HCT116 (cell line): Measurements from ENCODE around the gene VLDLR. TPM values are rescaled to one million over a fixed set of nuclear protein-coding genes. Genes with fewer than 3 reads are reported as not detected.

Experiments
- ATAC-seq: fragments of 200-7000 bp; cut with Tn5 transposase; 2 replicates; pipeline ENCODE4 v1.9.1; 2020; ENCODE audit warnings: mild to moderate bottlenecking, moderate library complexity
- BruUV-seq: library from RNA; stranded (reverse); fragments of 400-500 nt; replicated peaks from 2 replicates; lab custom pipeline; 2021; lab: Mats Ljungman, UMichigan
- CTCF ChIA-PET: fragments of 300-600 bp; sonication (Branson Sonifier 250); formaldehyde crosslinking; loops from one replicate; lab custom pipeline; 2021; ENCODE audit warnings: antibody characterized with exemption; lab: Charles Lee
- POLR2A ChIA-PET: fragments of 300-600, 350-600 bp; sonication (Branson Sonifier 250); formaldehyde crosslinking; loops from one replicate; lab custom pipeline; 2021; ENCODE audit warnings: antibody characterized with exemption; lab: Charles Lee
- RAD21 ChIA-PET, 2 experiments: fragments of 300-600 bp; sonication (Branson Sonifier 250); formaldehyde crosslinking; loops; one replicate each; lab custom pipeline; 2023; ENCODE audit warnings: low total read pairs in 2 of 2; ENCODE audit not compliant: uncharacterized antibody in 2 of 2, unreplicated experiment in 2 of 2, low non-redundant PET in 1 of 2; lab: Charles Lee
- DNase-seq: peaks from one replicate; pipeline ENCODE4 v3.0.0-alpha.2; 2010; ENCODE audit warnings: low read depth, low spot score
- H2AFZ ChIP-seq: fragments of 200-600 bp; shearing (Covaris generic), sonication (generic); 2 replicates; pipeline ENCODE4 v1.6.1; 2017; ENCODE audit warnings: low read depth, mixed run types, mixed read lengths, antibody characterized with exemption, low read length; ENCODE audit not compliant: poor library complexity, severe bottlenecking
- H3K27ac ChIP-seq: 2 replicates; pipeline ENCODE4 v1.5.1; 2012; ENCODE audit warnings: low read depth, low read length
- H3K27me3 ChIP-seq: fragments of 200-600 bp; sonication (generic); 2 replicates; pipeline ENCODE4 v1.6.1; 2016; ENCODE audit warnings: mixed run types, low read length, mixed read lengths; ENCODE audit not compliant: insufficient read depth
- H3K36me3 ChIP-seq, 2 experiments: fragments of 200-500 bp in 1 of 2; fragments of 200-600 bp in 1 of 2; sonication (Bioruptor generic) in 1 of 2; sonication (generic) in 1 of 2; 2 replicates each; pipeline versions ENCODE4 v1.5.1 to v1.6.1; 2014 to 2016; ENCODE audit warnings: low read length in 2 of 2, inconsistent platforms in 1 of 2, mixed read lengths in 1 of 2, mixed run types in 1 of 2; ENCODE audit not compliant: insufficient read depth in 2 of 2, control insufficient read depth in 1 of 2
- H3K4me1 ChIP-seq, 2 experiments: fragments of 200-600 bp in 1 of 2; sonication (generic) in 1 of 2; 2 replicates each; pipeline versions ENCODE4 v1.5.1 to v1.6.1; 2012 to 2017; ENCODE audit warnings: low read length in 2 of 2, inconsistent platforms in 1 of 2, mild to moderate bottlenecking in 1 of 2, mixed read lengths in 1 of 2, mixed run types in 1 of 2, moderate library complexity in 1 of 2; ENCODE audit not compliant: insufficient read depth in 2 of 2, control insufficient read depth in 1 of 2
- H3K4me2 ChIP-seq: fragments of 200-600 bp; sonication (generic); 2 replicates; pipeline ENCODE4 v1.6.1; 2017; ENCODE audit warnings: mixed run types, low read length, mixed read lengths
- H3K4me3 ChIP-seq, 2 experiments: fragments of 200-600 bp in 1 of 2; sonication (generic) in 1 of 2; replicated peaks in 1 of 2; 2 replicates each; pipeline ENCODE4 v1.5.1; 2011 to 2016; ENCODE audit warnings: low read length in 2 of 2, control low read depth in 1 of 2, low read depth in 1 of 2, mild to moderate bottlenecking in 1 of 2, mixed read lengths in 1 of 2, mixed run types in 1 of 2
- H3K79me2 ChIP-seq: fragments of 200-600 bp; sonication (generic); 2 replicates; pipeline ENCODE4 v1.6.1; 2017; ENCODE audit warnings: mild to moderate bottlenecking, mixed run types, low read length, moderate library complexity, mixed read lengths; ENCODE audit not compliant: insufficient read depth
- H3K9ac ChIP-seq: fragments of 200-600 bp; sonication (generic); 2 replicates; pipeline ENCODE4 v1.6.1; 2016; ENCODE audit warnings: low read length, mixed read lengths
- H3K9me2 ChIP-seq: fragments of 200-600 bp; sonication (generic), shearing (Covaris generic); 2 replicates; pipeline ENCODE4 v1.6.1; 2017; ENCODE audit warnings: mixed run types, mild to moderate bottlenecking, moderate library complexity; ENCODE audit not compliant: insufficient read depth
- H3K9me3 ChIP-seq, 2 experiments: fragments of 200-500 bp in 1 of 2; fragments of 200-600 bp in 1 of 2; sonication (Bioruptor generic) in 1 of 2; sonication (generic) in 1 of 2; 2 replicates each; pipeline ENCODE4 v1.6.1; 2014 to 2017; ENCODE audit warnings: low read length in 2 of 2, mixed read lengths in 2 of 2, inconsistent platforms in 1 of 2, low read depth in 1 of 2, mild to moderate bottlenecking in 1 of 2, mixed run types in 1 of 2, moderate library complexity in 1 of 2; ENCODE audit not compliant: control insufficient read depth in 1 of 2, insufficient read depth in 1 of 2
- H4K20me1 ChIP-seq: fragments of 200-600 bp; sonication (generic), shearing (Covaris generic); 2 replicates; pipeline ENCODE4 v1.6.1; 2017; ENCODE audit warnings: mixed run types, mild to moderate bottlenecking, moderate library complexity; ENCODE audit not compliant: insufficient read depth
- CBX3 ChIP-seq: IDR thresholded peaks from 2 replicates; pipeline ENCODE4 v1.6.1; 2012; ENCODE audit warnings: low read depth
- CEBPB ChIP-seq: IDR thresholded peaks from 2 replicates; pipeline ENCODE4 v1.6.1; 2012; ENCODE audit warnings: low read depth
- EGR1 ChIP-seq: IDR thresholded peaks from 2 replicates; pipeline ENCODE4 v1.6.1; 2012; ENCODE audit warnings: low read depth
- ELF1 ChIP-seq: IDR thresholded peaks from 2 replicates; pipeline ENCODE4 v1.6.1; 2012; ENCODE audit warnings: low read depth, borderline replicate concordance
- FOSL1 ChIP-seq: IDR thresholded peaks from 2 replicates; pipeline ENCODE4 v1.6.1; 2012; ENCODE audit warnings: low read depth
- JUND ChIP-seq: IDR thresholded peaks from 2 replicates; pipeline ENCODE4 v1.6.1; 2012
- POLR2A ChIP-seq: IDR thresholded peaks from 2 replicates; pipeline ENCODE4 v1.7.0; 2011; ENCODE audit warnings: borderline replicate concordance; ENCODE audit not compliant: insufficient read depth, insufficient read length; ENCODE audit errors: extremely low read depth
- POLR2AphosphoS5 ChIP-seq: IDR thresholded peaks from 2 replicates; pipeline ENCODE4 v1.6.1; 2011; ENCODE audit warnings: mild to moderate bottlenecking, low read depth, low read length, moderate library complexity
- SP1 ChIP-seq: IDR thresholded peaks from 2 replicates; pipeline ENCODE4 v1.6.1; 2012; ENCODE audit warnings: low read depth
- SRF ChIP-seq: IDR thresholded peaks from 2 replicates; pipeline ENCODE4 v1.6.1; 2012; ENCODE audit warnings: low read depth
- TCF7L2 ChIP-seq: IDR thresholded peaks from 2 replicates; pipeline ENCODE4 v1.7.0; 2011; ENCODE audit warnings: borderline replicate concordance, inconsistent platforms; ENCODE audit not compliant: insufficient read depth, insufficient read length; ENCODE audit errors: extremely low read depth
- YY1 ChIP-seq: IDR thresholded peaks from 2 replicates; pipeline ENCODE4 v1.6.1; 2011; ENCODE audit warnings: low read length, low read depth, moderate library complexity, mild to moderate bottlenecking; ENCODE audit not compliant: insufficient replicate concordance; ENCODE audit errors: extremely low read depth
- intact Hi-C: fragments of 100-400 bp; cut with micrococcal nuclease; formaldehyde crosslinking; loops from 2 replicates; pipeline ENCODE4 v1.10.0; 2022
- total RNA-seq: library from RNA; stranded (reverse); gene quantifications from one replicate; pipeline ENCODE4 v1.2.1, GENCODE V29; 2021; ENCODE audit not compliant: unreplicated experiment
- TF ChIP-seq, protein P1 (sequence below): IDR thresholded peaks from 2 replicates; pipeline ENCODE4 v1.6.1; 2012; ENCODE audit warnings: low read depth
- TF ChIP-seq, protein P2 (sequence below): IDR thresholded peaks from 2 replicates; pipeline ENCODE4 v1.6.1; 2012
- TF ChIP-seq, protein P3 (sequence below), 3 experiments: fragments of 200-600 bp in 1 of 3; sonication (generic) in 1 of 3; IDR thresholded peaks in 2 of 3; conservative IDR thresholded peaks in 1 of 3; 2 replicates each; pipeline ENCODE4 v1.5.1; 2012 to 2017; ENCODE audit warnings: low read depth in 2 of 3, low read length in 2 of 3, antibody characterized with exemption in 1 of 3, borderline replicate concordance in 1 of 3, control low read depth in 1 of 3, mild to moderate bottlenecking in 1 of 3, mixed read lengths in 1 of 3, mixed run types in 1 of 3, moderate library complexity in 1 of 3; ENCODE audit not compliant: insufficient read depth in 1 of 3

VLDLR gene
- total RNA-seq, 1 experiment from 2014 or later, result 0.17 TPM

DNA sequence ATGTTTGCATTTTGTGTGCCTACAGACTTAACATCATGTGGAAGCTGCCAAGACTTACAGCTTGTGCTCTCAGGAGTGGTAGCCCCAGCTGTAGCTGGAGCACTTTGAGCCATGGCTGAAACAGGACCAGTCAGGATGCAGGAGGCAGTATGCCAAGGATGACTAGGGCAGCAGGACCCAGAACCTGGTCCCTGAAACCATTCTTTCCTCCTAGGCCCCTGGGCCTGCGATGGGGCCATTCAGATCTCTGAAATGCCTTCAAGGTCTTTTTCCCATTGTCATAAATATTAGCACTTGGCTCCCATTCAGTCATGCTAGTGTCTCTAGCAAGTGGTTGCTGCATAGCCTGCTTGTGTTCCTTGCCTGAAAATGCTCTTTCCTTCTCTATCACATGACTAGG lies 29.6 kb upstream of the VLDLR start:
- no peaks in the 10 kb centered on the region for H3K79me2 ChIP-seq
- TF ChIP-seq POLR2A, result no peak
- no peak for TF ChIP-seq TCF7L2
- TF ChIP-seq, protein P1, sequence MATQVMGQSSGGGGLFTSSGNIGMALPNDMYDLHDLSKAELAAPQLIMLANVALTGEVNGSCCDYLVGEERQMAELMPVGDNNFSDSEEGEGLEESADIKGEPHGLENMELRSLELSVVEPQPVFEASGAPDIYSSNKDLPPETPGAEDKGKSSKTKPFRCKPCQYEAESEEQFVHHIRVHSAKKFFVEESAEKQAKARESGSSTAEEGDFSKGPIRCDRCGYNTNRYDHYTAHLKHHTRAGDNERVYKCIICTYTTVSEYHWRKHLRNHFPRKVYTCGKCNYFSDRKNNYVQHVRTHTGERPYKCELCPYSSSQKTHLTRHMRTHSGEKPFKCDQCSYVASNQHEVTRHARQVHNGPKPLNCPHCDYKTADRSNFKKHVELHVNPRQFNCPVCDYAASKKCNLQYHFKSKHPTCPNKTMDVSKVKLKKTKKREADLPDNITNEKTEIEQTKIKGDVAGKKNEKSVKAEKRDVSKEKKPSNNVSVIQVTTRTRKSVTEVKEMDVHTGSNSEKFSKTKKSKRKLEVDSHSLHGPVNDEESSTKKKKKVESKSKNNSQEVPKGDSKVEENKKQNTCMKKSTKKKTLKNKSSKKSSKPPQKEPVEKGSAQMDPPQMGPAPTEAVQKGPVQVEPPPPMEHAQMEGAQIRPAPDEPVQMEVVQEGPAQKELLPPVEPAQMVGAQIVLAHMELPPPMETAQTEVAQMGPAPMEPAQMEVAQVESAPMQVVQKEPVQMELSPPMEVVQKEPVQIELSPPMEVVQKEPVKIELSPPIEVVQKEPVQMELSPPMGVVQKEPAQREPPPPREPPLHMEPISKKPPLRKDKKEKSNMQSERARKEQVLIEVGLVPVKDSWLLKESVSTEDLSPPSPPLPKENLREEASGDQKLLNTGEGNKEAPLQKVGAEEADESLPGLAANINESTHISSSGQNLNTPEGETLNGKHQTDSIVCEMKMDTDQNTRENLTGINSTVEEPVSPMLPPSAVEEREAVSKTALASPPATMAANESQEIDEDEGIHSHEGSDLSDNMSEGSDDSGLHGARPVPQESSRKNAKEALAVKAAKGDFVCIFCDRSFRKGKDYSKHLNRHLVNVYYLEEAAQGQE, result no peak
- no peak for TF ChIP-seq ELF1
- TF ChIP-seq EGR1, result no peak
- TF ChIP-seq, protein P2, sequence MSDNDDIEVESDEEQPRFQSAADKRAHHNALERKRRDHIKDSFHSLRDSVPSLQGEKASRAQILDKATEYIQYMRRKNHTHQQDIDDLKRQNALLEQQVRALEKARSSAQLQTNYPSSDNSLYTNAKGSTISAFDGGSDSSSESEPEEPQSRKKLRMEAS, result no peak
- TF ChIP-seq YY1, result no peak
- TF ChIP-seq SP1, result no peak
- no peak for TF ChIP-seq CEBPB
- TF ChIP-seq SRF, result no peak
- TF ChIP-seq FOSL1, result no peak
- TF ChIP-seq CBX3, result no peak
- TF ChIP-seq, protein P3, sequence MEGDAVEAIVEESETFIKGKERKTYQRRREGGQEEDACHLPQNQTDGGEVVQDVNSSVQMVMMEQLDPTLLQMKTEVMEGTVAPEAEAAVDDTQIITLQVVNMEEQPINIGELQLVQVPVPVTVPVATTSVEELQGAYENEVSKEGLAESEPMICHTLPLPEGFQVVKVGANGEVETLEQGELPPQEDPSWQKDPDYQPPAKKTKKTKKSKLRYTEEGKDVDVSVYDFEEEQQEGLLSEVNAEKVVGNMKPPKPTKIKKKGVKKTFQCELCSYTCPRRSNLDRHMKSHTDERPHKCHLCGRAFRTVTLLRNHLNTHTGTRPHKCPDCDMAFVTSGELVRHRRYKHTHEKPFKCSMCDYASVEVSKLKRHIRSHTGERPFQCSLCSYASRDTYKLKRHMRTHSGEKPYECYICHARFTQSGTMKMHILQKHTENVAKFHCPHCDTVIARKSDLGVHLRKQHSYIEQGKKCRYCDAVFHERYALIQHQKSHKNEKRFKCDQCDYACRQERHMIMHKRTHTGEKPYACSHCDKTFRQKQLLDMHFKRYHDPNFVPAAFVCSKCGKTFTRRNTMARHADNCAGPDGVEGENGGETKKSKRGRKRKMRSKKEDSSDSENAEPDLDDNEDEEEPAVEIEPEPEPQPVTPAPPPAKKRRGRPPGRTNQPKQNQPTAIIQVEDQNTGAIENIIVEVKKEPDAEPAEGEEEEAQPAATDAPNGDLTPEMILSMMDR (IDR thresholded peaks at IDR 0.05 in 2 of 3, conservative IDR thresholded peaks at IDR 0.05 in 1 of 3; ENCODE audit: borderline replicate concordance in 1 of 3, insufficient read depth in 1 of 3, low read depth in 2 of 3, low read length in 2 of 3), result no peak
- no peak for TF ChIP-seq JUND
- no peak for TF ChIP-seq POLR2AphosphoS5
- TF ChIP-seq, all 23 proteins: peak for 0
- BruUV-seq, result no TSS peak
- H3K9me2 ChIP-seq, result no peaks in the 10 kb centered on the region
- H3K9ac ChIP-seq, result no peak overlapping the region
- no peak overlapping the region for H3K4me3 ChIP-seq
- H3K4me2 ChIP-seq, result no peak overlapping the region
- intact Hi-C loops, result no loop called here
- H3K36me3 ChIP-seq, result no peaks in the 10 kb centered on the region
- CTCF ChIA-PET, result no interaction called here
- no peak overlapping the region for H3K27ac ChIP-seq
- 0 out of 2 replicates have a peak, but pooled peaks cover under 1% of the 10 kb centered on the region for H3K27me3 ChIP-seq
- DNase-seq, result no peak
- no peaks in the 10 kb centered on the region for H3K9me3 ChIP-seq
- H2AFZ ChIP-seq, result no peak overlapping the region
- H3K4me1 ChIP-seq, result no peaks in the 10 kb centered on the region
- POLR2A ChIA-PET, result no interaction called here
- no peak for ATAC-seq
- RAD21 ChIA-PET, result no interaction called here
- H4K20me1 ChIP-seq, result no peaks in the 10 kb centered on the region
